HUES64 (cell line): ENCODE data around the gene ASAP2.

Experiments
- H3K27ac ChIP-seq: 2 replicates; pipeline ENCODE4 v1.7.0; 2013; ENCODE audit warnings: low read depth, low read length, inconsistent platforms
- H3K27me3 ChIP-seq: 2 replicates; pipeline ENCODE4 v1.6.1; 2013; ENCODE audit warnings: mild to moderate bottlenecking, low read length; ENCODE audit not compliant: insufficient read depth
- H3K36me3 ChIP-seq: 2 replicates; pipeline ENCODE4 v1.6.1; 2013; ENCODE audit warnings: mild to moderate bottlenecking, low read length; ENCODE audit not compliant: insufficient read depth
- H3K4me1 ChIP-seq: 2 replicates; pipeline ENCODE4 v1.6.1; 2013; ENCODE audit warnings: mild to moderate bottlenecking, low read length, moderate library complexity; ENCODE audit not compliant: insufficient read depth
- H3K4me3 ChIP-seq: 2 replicates; pipeline ENCODE4 v1.5.1; 2013; ENCODE audit warnings: mild to moderate bottlenecking, low read length, moderate library complexity
- H3K9ac ChIP-seq: 2 replicates; pipeline ENCODE4 v1.6.1; 2013; ENCODE audit warnings: mild to moderate bottlenecking, low read depth, low read length
- H3K9me3 ChIP-seq: 2 replicates; pipeline ENCODE4 v1.6.1; 2013; ENCODE audit warnings: low read depth, low read length; ENCODE audit not compliant: insufficient read depth
- WGBS: fragments of 150-250, 120-280 bp; methylation state at CpG from one replicate; pipeline ENCODE4 v1.1.7; 2013; ENCODE audit warnings: missing lambda C conversion rate; 5-methylcytosine and 5-hydroxymethylcytosine counted together

Gene ASAP2

GRCh38 chr2:9189901-9190300 is 16.7 kb upstream of the ASAP2 start:
- Histone ChIP-seq H3K9me3 (no peaks in the 10 kb centered on the region), H3K4me3 (no peak overlapping the region), H3K27ac (no peak overlapping the region), H3K9ac (no peak overlapping the region), H3K36me3 (no peaks in the 10 kb centered on the region), H3K27me3 (no peaks in the 10 kb centered on the region), H3K4me1 (peaks cover 6% of the 10 kb centered on the region)
- 74% methylated on average over 3 of the region's 3 CpGs for WGBS

GRCh38 chr2:9191041-9191481 is 15.6 kb upstream of the ASAP2 start:
- H3K9me3 ChIP-seq, result no peaks in the 10 kb centered on the region
- no peak overlapping the region for H3K27ac ChIP-seq
- H3K4me3 ChIP-seq, result no peak overlapping the region
- peaks cover 6% of the 10 kb centered on the region for H3K4me1 ChIP-seq
- WGBS, result 78% methylated on average over 9 of the region's 9 CpGs
- H3K36me3 ChIP-seq, result no peaks in the 10 kb centered on the region
- no peak overlapping the region for H3K9ac ChIP-seq
- H3K27me3 ChIP-seq, result no peaks in the 10 kb centered on the region

GRCh38 chr2:9192712-9193111 is 13.9 kb upstream of the ASAP2 start:
- Histone ChIP-seq H3K9me3 (no peaks in the 10 kb centered on the region), H3K4me1 (peaks cover 6% of the 10 kb centered on the region), H3K4me3 (no peak overlapping the region), H3K27me3 (no peaks in the 10 kb centered on the region), H3K9ac (no peak overlapping the region), H3K36me3 (no peaks in the 10 kb centered on the region), H3K27ac (no peak overlapping the region)
- 93% methylated on average over 2 of the region's 3 CpGs for WGBS

GRCh38 chr2:9194352-9194751 is 12.3 kb upstream of the ASAP2 start:
- H3K9ac ChIP-seq, result no peak overlapping the region
- H3K9me3 ChIP-seq, result no peaks in the 10 kb centered on the region
- no peak overlapping the region for H3K4me3 ChIP-seq
- H3K27me3 ChIP-seq, result no peaks in the 10 kb centered on the region
- H3K4me1 ChIP-seq, result peaks cover 6% of the 10 kb centered on the region
- H3K36me3 ChIP-seq, result no peaks in the 10 kb centered on the region
- H3K27ac ChIP-seq, result no peak overlapping the region

GRCh38 chr2:9196637-9197036 is 10.0 kb upstream of the ASAP2 start:
- Histone ChIP-seq H3K9me3 (no peaks in the 10 kb centered on the region), H3K4me1 (peaks cover under 1% of the 10 kb centered on the region; the same call in 1 of the 2 replicates), H3K4me3 (no peak overlapping the region), H3K36me3 (no peaks in the 10 kb centered on the region), H3K9ac (no peak overlapping the region), H3K27ac (no peak overlapping the region), H3K27me3 (no peaks in the 10 kb centered on the region)
- WGBS, result 91% methylated on average over 3 of the region's 3 CpGs

GRCh38 chr2:9197916-9198315 is 8.7 kb upstream of the ASAP2 start:
- Histone ChIP-seq H3K9me3 (no peaks in the 10 kb centered on the region), H3K4me3 (no peak overlapping the region), H3K4me1 (no peaks in the 10 kb centered on the region), H3K9ac (no peak overlapping the region), H3K27ac (no peak overlapping the region), H3K27me3 (no peaks in the 10 kb centered on the region), H3K36me3 (no peaks in the 10 kb centered on the region)
- WGBS, result 98% methylated on average over 3 of the region's 5 CpGs

- Histone ChIP-seq H3K27me3 (peaks cover 6% of the 10 kb centered on the region; the same call in 1 of the 2 replicates), H3K9ac (no peak overlapping the region), H3K4me1 (no peaks in the 10 kb centered on the region), H3K4me3 (no peak overlapping the region), H3K36me3 (no peaks in the 10 kb centered on the region), H3K9me3 (no peaks in the 10 kb centered on the region), H3K27ac (no peak overlapping the region)
- WGBS, result 84% methylated on average over 9 of the region's 9 CpGs
Measured at GRCh38 chr2:9199716-9200632, 6.6 kb upstream of the ASAP2 start.

GRCh38 chr2:9200633-9201015 is 6.0 kb upstream of the ASAP2 start:
- 87% methylated on average over 4 of the region's 4 CpGs for WGBS
- H3K36me3 ChIP-seq, result no peaks in the 10 kb centered on the region
- H3K4me1 ChIP-seq, result peaks cover 6% of the 10 kb centered on the region; the same call in 1 of the 2 replicates
- H3K9ac ChIP-seq, result no peak overlapping the region
- no peaks in the 10 kb centered on the region for H3K9me3 ChIP-seq
- no peak overlapping the region for H3K4me3 ChIP-seq
- H3K27ac ChIP-seq, result no peak overlapping the region
- peaks cover 13% of the 10 kb centered on the region for H3K27me3 ChIP-seq

- Histone ChIP-seq H3K27me3 (peaks cover 16% of the 10 kb centered on the region), H3K4me3 (no peak overlapping the region), H3K9me3 (no peaks in the 10 kb centered on the region), H3K9ac (no peak overlapping the region), H3K27ac (no peak overlapping the region), H3K4me1 (peaks cover 7% of the 10 kb centered on the region; the same call in 1 of the 2 replicates), H3K36me3 (no peaks in the 10 kb centered on the region)
- WGBS, result 91% methylated on average over 5 of the region's 5 CpGs
Measured at GRCh38 chr2:9201185-9201891, 5.3 kb upstream of the ASAP2 start.

GRCh38 chr2:9203006-9203405 is 3.6 kb upstream of the ASAP2 start:
- H3K36me3 ChIP-seq, result no peaks in the 10 kb centered on the region
- no peak overlapping the region for H3K27ac ChIP-seq
- H3K4me3 ChIP-seq, result no peak overlapping the region
- WGBS, result 92% methylated on average over 3 of the region's 3 CpGs
- H3K9ac ChIP-seq, result no peak overlapping the region
- H3K4me1 ChIP-seq, result peaks cover 7% of the 10 kb centered on the region; the same call in 1 of the 2 replicates
- peaks cover 27% of the 10 kb centered on the region for H3K27me3 ChIP-seq
- no peaks in the 10 kb centered on the region for H3K9me3 ChIP-seq

- no peak overlapping the region for H3K9ac ChIP-seq
- 95% methylated on average over 4 of the region's 5 CpGs for WGBS
Measured at GRCh38 chr2:9203876-9204275, 2.7 kb upstream of the ASAP2 start.

More at GRCh38 chr2:9203876-9204275, 2.7 kb upstream of the ASAP2 start:
- Histone ChIP-seq H3K9me3 (no peaks in the 10 kb centered on the region), H3K27ac (no peak overlapping the region), H3K4me3 (no peak overlapping the region), H3K27me3 (peaks cover 35% of the 10 kb centered on the region), H3K4me1 (peaks cover 13% of the 10 kb centered on the region), H3K36me3 (no peaks in the 10 kb centered on the region)
